Endodermal cell (in vitro differentiated cells): ENCODE measurements around the gene TLR3. TPM values are rescaled to one million over a fixed set of nuclear protein-coding genes. Genes with fewer than 3 reads are reported as not detected.

Experiments
- DNase-seq: peaks from one replicate; pipeline ENCODE4 v3.0.0-alpha.2; 2017
- H3K27ac ChIP-seq: 2 replicates; pipeline ENCODE4 v1.5.1; 2013; ENCODE audit warnings: mild to moderate bottlenecking, low read depth, low read length, moderate library complexity
- H3K27me3 ChIP-seq: 2 replicates; pipeline ENCODE4 v1.6.1; 2013; ENCODE audit warnings: mild to moderate bottlenecking, low read length, moderate library complexity; ENCODE audit not compliant: insufficient read depth, control insufficient read depth, poor library complexity, severe bottlenecking
- H3K36me3 ChIP-seq: 2 replicates; pipeline ENCODE4 v1.7.0; 2013; ENCODE audit warnings: mild to moderate bottlenecking, low read length, moderate library complexity; ENCODE audit not compliant: control insufficient read depth, insufficient read depth
- H3K4me1 ChIP-seq: one replicate; pipeline ENCODE4 v1.7.0; 2013; ENCODE audit warnings: low read length; ENCODE audit not compliant: control insufficient read depth, insufficient read depth
- H3K4me3 ChIP-seq: 2 replicates; pipeline ENCODE4 v1.5.1; 2013; ENCODE audit warnings: mild to moderate bottlenecking, low read length, moderate library complexity
- H3K9ac ChIP-seq: 2 replicates; pipeline ENCODE4 v1.6.1; 2013; ENCODE audit warnings: mild to moderate bottlenecking, low read length, moderate library complexity; ENCODE audit not compliant: poor library complexity, severe bottlenecking; ENCODE audit errors: extremely low read depth
- H3K9me3 ChIP-seq: 2 replicates; pipeline ENCODE4 v1.6.1; 2013; ENCODE audit warnings: mild to moderate bottlenecking, low read length, moderate library complexity; ENCODE audit not compliant: control insufficient read depth
- H3K27ac Mint-ChIP-seq: 2 replicates; pipeline ENCODE4 v1.8.0; 2020; ENCODE audit warnings: mixed read lengths
- H3K27me3 Mint-ChIP-seq: 2 replicates; pipeline ENCODE4 v1.8.0; 2021; ENCODE audit warnings: mild to moderate bottlenecking, mixed read lengths; ENCODE audit not compliant: insufficient read depth
- H3K36me3 Mint-ChIP-seq: 2 replicates; pipeline ENCODE4 v1.8.0; 2020; ENCODE audit warnings: low read depth, mixed read lengths
- H3K4me1 Mint-ChIP-seq: 2 replicates; pipeline ENCODE4 v1.8.0; 2020; ENCODE audit warnings: mixed read lengths
- H3K4me3 Mint-ChIP-seq: 2 replicates; pipeline ENCODE4 v1.8.0; 2020; ENCODE audit warnings: mild to moderate bottlenecking, moderate library complexity, mixed read lengths
- H3K9me3 Mint-ChIP-seq: 2 replicates; pipeline ENCODE4 v1.8.0; 2020; ENCODE audit warnings: mild to moderate bottlenecking, mixed read lengths
- CTCF ChIP-seq: fragments of 200-600 bp; sonication (generic); conservative IDR thresholded peaks from 2 replicates; pipeline ENCODE4 v1.5.0; 2021; ENCODE audit warnings: antibody characterized with exemption, mild to moderate bottlenecking
- WGBS, 2 experiments: methylation state at CpG; one replicate each; pipeline versions ENCODE4 v1.1.5 to v1.1.7; 2013; ENCODE audit warnings: missing lambda C conversion rate in 2 of 2, mixed read lengths in 1 of 2; ENCODE audit not compliant: insufficient coverage in 1 of 2, insufficient read length in 1 of 2; 5-methylcytosine and 5-hydroxymethylcytosine counted together
- total RNA-seq, 2 donors: library from RNA; stranded (reverse); fragmentation: NEBNext Ultra II Directional in 1 of 2; extraction: Animal tissue kit (Norgen Biotek cat#: 25700) in 1 of 2; gene quantifications; 2 replicates in 1 of 2; 3 replicates in 1 of 2; pipeline ENCODE4 v1.2.1, GENCODE V29; 2021

Gene TLR3
- total RNA-seq, 2 donors from 2014 or later, result 0.26 TPM; not detected in 1

- Histone ChIP-seq H3K4me3 (peak overlapping the region; percentile 34), H3K9me3 (no peaks in the 10 kb centered on the region), H3K27me3 (peaks cover 39% of the 10 kb centered on the region), H3K36me3 (no peaks in the 10 kb centered on the region), H3K27ac (no peak overlapping the region), H3K9ac (no peak overlapping the region), H3K4me1 (no peaks in the 10 kb centered on the region)
- Mint-ChIP-seq H3K36me3 (no peaks in the 10 kb centered on the region), H3K4me1 (peaks cover 10% of the 10 kb centered on the region), H3K27me3 (peaks cover 37% of the 10 kb centered on the region), H3K9me3 (peaks cover 5% of the 10 kb centered on the region), H3K27ac (no peak overlapping the region), H3K4me3 (peak overlapping the region; percentile 49)
- peak; percentile 81 for DNase-seq
- TF ChIP-seq CTCF, result peak; percentile 44
- WGBS, 2 experiments, result 3 to 5% methylated on average over 12 to 83 of the region's 83 CpGs
Measured at GRCh38 chr4:186104890-186105646, 36.1 kb downstream of the TLR3 start.

GRCh38 chr4:186105647-186106321 is 36.8 kb downstream of the TLR3 start:
- Histone ChIP-seq H3K4me3 (peak overlapping the region; percentile 34), H3K27me3 (peaks cover 39% of the 10 kb centered on the region), H3K4me1 (no peaks in the 10 kb centered on the region), H3K9ac (no peak overlapping the region), H3K27ac (no peak overlapping the region), H3K9me3 (no peaks in the 10 kb centered on the region), H3K36me3 (no peaks in the 10 kb centered on the region)
- no peak overlapping the region for H3K27ac Mint-ChIP-seq
- 36% methylated on average over 5 to 17 of the region's 17 CpGs for WGBS, 2 experiments
- DNase-seq, result no peak
- TF ChIP-seq CTCF, result no peak
- peaks cover 5% of the 10 kb centered on the region for H3K9me3 Mint-ChIP-seq
- H3K36me3 Mint-ChIP-seq, result no peaks in the 10 kb centered on the region
- H3K27me3 Mint-ChIP-seq, result peaks cover 37% of the 10 kb centered on the region
- H3K4me3 Mint-ChIP-seq, result peak overlapping the region; percentile 49
- H3K4me1 Mint-ChIP-seq, result peaks cover 10% of the 10 kb centered on the region

GRCh38 chr4:186107947-186108346 is 39.0 kb downstream of the TLR3 start:
- Mint-ChIP-seq H3K36me3 (no peaks in the 10 kb centered on the region), H3K27me3 (peaks cover 28% of the 10 kb centered on the region), H3K9me3 (peaks cover 5% of the 10 kb centered on the region), H3K4me3 (no peak overlapping the region), H3K27ac (no peak overlapping the region), H3K4me1 (peaks cover 10% of the 10 kb centered on the region)
- Histone ChIP-seq H3K4me3 (no peak overlapping the region), H3K36me3 (no peaks in the 10 kb centered on the region), H3K27me3 (peaks cover 33% of the 10 kb centered on the region), H3K27ac (no peak overlapping the region), H3K9me3 (no peaks in the 10 kb centered on the region), H3K4me1 (no peaks in the 10 kb centered on the region), H3K9ac (no peak overlapping the region)
- no peak for TF ChIP-seq CTCF
- 72 to 78% methylated on average over 2 to 4 of the region's 4 CpGs for WGBS, 2 experiments
- DNase-seq, result no peak
